ENCODE data around the gene SUPT7L.
A peak's percentile ranks its signal among the peaks of the same experiment; 100 is the strongest.
"Not testable (repeated sequence)": the region's sequence is repeated elsewhere in the genome, so short reads cannot be mapped to it uniquely, and the experiment has no call there.

Gene SUPT7L

GRCh38 chr2:27636766-27637165, 26.6 kb downstream of the SUPT7L start:
- no peak for DNase-seq

- no peak for DNase-seq
These were observed 29.1 kb downstream of the SUPT7L start for GRCh38 chr2:27634291-27634690.

- not testable (repeated sequence) for DNase-seq
These were observed 33.2 kb downstream of the SUPT7L start for GRCh38 chr2:27630257-27630656.

GRCh38 chr2:27628767-27629709, 34.4 kb downstream of the SUPT7L start, which contains the start of the genes CCDC121 and GPN1:
TSS of gene CCDC121 (minus strand) at chr2:27629012. CDS start at chr2:27627799, 1,213 bp downstream.
TSS of gene GPN1 (plus strand) at chr2:27629050. CDS start at chr2:27629059, 9 bp downstream.
- DNase-seq = peak; percentile 94

GRCh38 chr2:27627963-27628766, 35.2 kb downstream of the SUPT7L start:
- DNase-seq = no peak

GRCh38 chr2:27626921-27627320, 36.5 kb downstream of the SUPT7L start:
- not testable (repeated sequence) for DNase-seq

- DNase-seq = not testable (repeated sequence)
These were observed 37.1 kb downstream of the SUPT7L start for GRCh38 chr2:27626323-27626722.

GRCh38 chr2:27624943-27625342, 38.5 kb downstream of the SUPT7L start:
- DNase-seq = no peak

- DNase-seq = no peak
These were observed 40.5 kb downstream of the SUPT7L start for GRCh38 chr2:27622921-27623384.

- no peak for DNase-seq
These were observed 41.9 kb downstream of the SUPT7L start for GRCh38 chr2:27621524-27621923.

GRCh38 chr2:27615316-27615715, 48.1 kb downstream of the SUPT7L start:
- DNase-seq = no peak

- no peak for DNase-seq
These were observed 49.4 kb downstream of the SUPT7L start for GRCh38 chr2:27613985-27614384.

- no peak for DNase-seq
These were observed 56.8 kb downstream of the SUPT7L start for GRCh38 chr2:27606611-27607010.

All from CD4-positive, alpha-beta T cell treated with Interleukin-17A for 1 hour (primary cell).